ENCODE data around the gene KLHL10. TPM values are rescaled to one million over a fixed set of nuclear protein-coding genes. Genes with fewer than 3 reads are reported as not detected.
"Not testable (repeated sequence)": the region's sequence is repeated elsewhere in the genome, so short reads cannot be mapped to it uniquely, and the experiment has no call there.

Gene KLHL10
- polyA plus RNA-seq, 1 donor from 2014 or later, result 0.16 TPM

- H3K9me3 Mint-ChIP-seq, result no peaks in the 10 kb centered on the region
- H3K36me3 Mint-ChIP-seq, result peaks cover 6% of the 10 kb centered on the region
- H3K27me3 Mint-ChIP-seq, result no peaks in the 10 kb centered on the region
- H3K4me3 Mint-ChIP-seq, result no peak overlapping the region
- no peaks in the 10 kb centered on the region for H3K4me1 Mint-ChIP-seq
- H3K27ac Mint-ChIP-seq, result no peak overlapping the region
Measured at GRCh38 chr17:41825175-41825845, 12.3 kb upstream of the KLHL10 start.

GRCh38 chr17:41829961-41830360 is 7.7 kb upstream of the KLHL10 start:
- H3K36me3 Mint-ChIP-seq, H3K27me3 Mint-ChIP-seq, H3K4me3 Mint-ChIP-seq, H3K4me1 Mint-ChIP-seq, H3K27ac Mint-ChIP-seq, H3K9me3 Mint-ChIP-seq: not testable (repeated sequence)

- Mint-ChIP-seq H3K4me1 (peaks cover 5 to 13% (median 12%) of the 10 kb centered on the region in 3 donors), H3K4me3 (peak overlapping the region; percentile 80 to 96 (median 89)), H3K27me3 (no peaks in the 10 kb centered on the region), H3K9me3 (no peaks in the 10 kb centered on the region), H3K27ac (no peak overlapping the region), H3K36me3 (peaks cover 3% of the 10 kb centered on the region)
Measured at GRCh38 chr17:41835214-41835799, 2.3 kb upstream of the KLHL10 start.

GRCh38 chr17:41835800-41836549 is 1.6 kb upstream of the KLHL10 start, which contains the start of gene NT5C3B:
Gene NT5C3B, minus strand, starts transcription at chr17:41836232. Its CDS starts 39 bp downstream, at chr17:41836193.
- peak within 1 kb of the TSS; percentile 80 to 96 (median 90) for H3K4me3 Mint-ChIP-seq
- H3K4me1 Mint-ChIP-seq, result peaks cover 5 to 13% (median 12%) of the 10 kb centered on the region in 3 donors
- peak within 1 kb of the TSS in 1 of 3 donors; percentile 32 for H3K27ac Mint-ChIP-seq
- H3K36me3 Mint-ChIP-seq, result peaks cover 3% of the 10 kb centered on the region
- H3K27me3 Mint-ChIP-seq, result no peaks in the 10 kb centered on the region
- no peaks in the 10 kb centered on the region for H3K9me3 Mint-ChIP-seq

GRCh38 chr17:41836550-41837196 is 952 bp upstream of the KLHL10 start:
- H3K27me3 Mint-ChIP-seq, result no peaks in the 10 kb centered on the region
- H3K9me3 Mint-ChIP-seq, result no peaks in the 10 kb centered on the region
- peaks cover 3% of the 10 kb centered on the region for H3K36me3 Mint-ChIP-seq
- H3K4me1 Mint-ChIP-seq, result peaks cover 5 to 13% (median 12%) of the 10 kb centered on the region in 3 donors
- peak overlapping the region in 1 of 3 donors; percentile 32 for H3K27ac Mint-ChIP-seq
- peak overlapping the region; percentile 80 to 95 (median 89) for H3K4me3 Mint-ChIP-seq

- not testable (repeated sequence) for H3K27me3 Mint-ChIP-seq, H3K27ac Mint-ChIP-seq, H3K9me3 Mint-ChIP-seq, H3K36me3 Mint-ChIP-seq, H3K4me3 Mint-ChIP-seq
- H3K4me1 Mint-ChIP-seq, result peaks cover 5 to 13% (median 11%) of the 10 kb centered on the region in 3 donors
Measured at GRCh38 chr17:41839448-41839847, 1.8 kb downstream of the KLHL10 start.

- H3K27ac Mint-ChIP-seq, H3K9me3 Mint-ChIP-seq, H3K4me1 Mint-ChIP-seq, H3K4me3 Mint-ChIP-seq, H3K36me3 Mint-ChIP-seq, H3K27me3 Mint-ChIP-seq: not testable (repeated sequence)
Measured at GRCh38 chr17:41840781-41841180, 3.2 kb downstream of the KLHL10 start.

- H3K27me3 Mint-ChIP-seq, result no peaks in the 10 kb centered on the region
- H3K27ac Mint-ChIP-seq, result no peak overlapping the region
Measured at GRCh38 chr17:41844971-41845370, 7.3 kb downstream of the KLHL10 start.

GRCh38 chr17:41848788-41849187 is 11.2 kb downstream of the KLHL10 start:
- Mint-ChIP-seq H3K27me3 (no peaks in the 10 kb centered on the region), H3K27ac (no peak overlapping the region), H3K4me3 (no peak overlapping the region), H3K4me1 (peaks cover 18 to 33% (median 27%) of the 10 kb centered on the region in 3 donors), H3K9me3 (no peaks in the 10 kb centered on the region), H3K36me3 (peaks cover 4% of the 10 kb centered on the region)

More at GRCh38 chr17:41844971-41845370, 7.3 kb downstream of the KLHL10 start:
- H3K9me3 Mint-ChIP-seq, result no peaks in the 10 kb centered on the region
- no peak overlapping the region for H3K4me3 Mint-ChIP-seq
- H3K36me3 Mint-ChIP-seq, result no peaks in the 10 kb centered on the region
- peaks cover 10 to 14% (median 13%) of the 10 kb centered on the region in 3 donors for H3K4me1 Mint-ChIP-seq

GRCh38 chr17:41849251-41849990 is 11.8 kb downstream of the KLHL10 start:
- no peaks in the 10 kb centered on the region for H3K27me3 Mint-ChIP-seq
- H3K36me3 Mint-ChIP-seq, result peaks cover 4% of the 10 kb centered on the region
- H3K9me3 Mint-ChIP-seq, result no peaks in the 10 kb centered on the region
- peak overlapping the region in 1 of 4 donors; percentile 29 for H3K4me3 Mint-ChIP-seq
- H3K4me1 Mint-ChIP-seq, result peaks cover 18 to 33% (median 27%) of the 10 kb centered on the region in 3 donors
- no peak overlapping the region for H3K27ac Mint-ChIP-seq

GRCh38 chr17:41851382-41851781 is 13.8 kb downstream of the KLHL10 start:
- Mint-ChIP-seq H3K4me1 (peaks cover 18 to 33% (median 27%) of the 10 kb centered on the region in 3 donors), H3K27ac (peak overlapping the region in 1 of 3 donors; percentile 33), H3K36me3 (peaks cover 12% of the 10 kb centered on the region)

GRCh38 chr17:41860254-41860931 is 22.8 kb downstream of the KLHL10 start:
- Mint-ChIP-seq H3K4me1 (peaks cover 10 to 19% (median 18%) of the 10 kb centered on the region in 3 donors), H3K27ac (peak overlapping the region in 1 of 3 donors; percentile 37), H3K9me3 (no peaks in the 10 kb centered on the region), H3K36me3 (peaks cover 6% of the 10 kb centered on the region), H3K4me3 (peak overlapping the region in 2 of 4 donors; percentile 9 to 76), H3K27me3 (no peaks in the 10 kb centered on the region)

More at GRCh38 chr17:41851382-41851781, 13.8 kb downstream of the KLHL10 start:
- H3K9me3 Mint-ChIP-seq, H3K27me3 Mint-ChIP-seq: not testable (repeated sequence)
- peak overlapping the region in 2 of 4 donors; percentile 41 to 82 for H3K4me3 Mint-ChIP-seq

- Mint-ChIP-seq H3K27me3 (no peaks in the 10 kb centered on the region), H3K4me3 (no peak overlapping the region), H3K4me1 (peaks cover 10 to 20% (median 20%) of the 10 kb centered on the region in 3 donors), H3K9me3 (no peaks in the 10 kb centered on the region), H3K27ac (no peak overlapping the region), H3K36me3 (peaks cover 1% of the 10 kb centered on the region)
Measured at GRCh38 chr17:41863074-41863848, 25.6 kb downstream of the KLHL10 start.

Measured in IgD-negative memory B cell (primary cell).